HCT116 (cell line): ENCODE measurements around the gene SMCO4. TPM values are rescaled to one million over a fixed set of nuclear protein-coding genes. Genes with fewer than 3 reads are reported as not detected.

Experiments
- ATAC-seq: fragments of 200-7000 bp; cut with Tn5 transposase; 2 replicates; pipeline ENCODE4 v1.9.1; 2020; ENCODE audit warnings: mild to moderate bottlenecking, moderate library complexity
- BruUV-seq: library from RNA; stranded (reverse); fragments of 400-500 nt; replicated peaks from 2 replicates; lab custom pipeline; 2021; lab: Mats Ljungman, UMichigan
- CTCF ChIA-PET: fragments of 300-600 bp; sonication (Branson Sonifier 250); formaldehyde crosslinking; loops from one replicate; lab custom pipeline; 2021; ENCODE audit warnings: antibody characterized with exemption; lab: Charles Lee
- POLR2A ChIA-PET: fragments of 300-600, 350-600 bp; sonication (Branson Sonifier 250); formaldehyde crosslinking; loops from one replicate; lab custom pipeline; 2021; ENCODE audit warnings: antibody characterized with exemption; lab: Charles Lee
- RAD21 ChIA-PET, 2 experiments: fragments of 300-600 bp; sonication (Branson Sonifier 250); formaldehyde crosslinking; loops; one replicate each; lab custom pipeline; 2023; ENCODE audit warnings: low total read pairs in 2 of 2; ENCODE audit not compliant: uncharacterized antibody in 2 of 2, unreplicated experiment in 2 of 2, low non-redundant PET in 1 of 2; lab: Charles Lee
- DNase-seq: peaks from one replicate; pipeline ENCODE4 v3.0.0-alpha.2; 2010; ENCODE audit warnings: low read depth, low spot score
- H2AFZ ChIP-seq: fragments of 200-600 bp; shearing (Covaris generic), sonication (generic); 2 replicates; pipeline ENCODE4 v1.6.1; 2017; ENCODE audit warnings: low read depth, mixed run types, mixed read lengths, antibody characterized with exemption, low read length; ENCODE audit not compliant: poor library complexity, severe bottlenecking
- H3K27ac ChIP-seq: 2 replicates; pipeline ENCODE4 v1.5.1; 2012; ENCODE audit warnings: low read depth, low read length
- H3K27me3 ChIP-seq: fragments of 200-600 bp; sonication (generic); 2 replicates; pipeline ENCODE4 v1.6.1; 2016; ENCODE audit warnings: mixed run types, low read length, mixed read lengths; ENCODE audit not compliant: insufficient read depth
- H3K36me3 ChIP-seq, 2 experiments: fragments of 200-500 bp in 1 of 2; fragments of 200-600 bp in 1 of 2; sonication (Bioruptor generic) in 1 of 2; sonication (generic) in 1 of 2; 2 replicates each; pipeline versions ENCODE4 v1.5.1 to v1.6.1; 2014 to 2016; ENCODE audit warnings: low read length in 2 of 2, inconsistent platforms in 1 of 2, mixed read lengths in 1 of 2, mixed run types in 1 of 2; ENCODE audit not compliant: insufficient read depth in 2 of 2, control insufficient read depth in 1 of 2
- H3K4me1 ChIP-seq, 2 experiments: fragments of 200-600 bp in 1 of 2; sonication (generic) in 1 of 2; 2 replicates each; pipeline versions ENCODE4 v1.5.1 to v1.6.1; 2012 to 2017; ENCODE audit warnings: low read length in 2 of 2, inconsistent platforms in 1 of 2, mild to moderate bottlenecking in 1 of 2, mixed read lengths in 1 of 2, mixed run types in 1 of 2, moderate library complexity in 1 of 2; ENCODE audit not compliant: insufficient read depth in 2 of 2, control insufficient read depth in 1 of 2
- H3K4me2 ChIP-seq: fragments of 200-600 bp; sonication (generic); 2 replicates; pipeline ENCODE4 v1.6.1; 2017; ENCODE audit warnings: mixed run types, low read length, mixed read lengths
- H3K4me3 ChIP-seq, 2 experiments: fragments of 200-600 bp in 1 of 2; sonication (generic) in 1 of 2; replicated peaks in 1 of 2; 2 replicates each; pipeline ENCODE4 v1.5.1; 2011 to 2016; ENCODE audit warnings: low read length in 2 of 2, control low read depth in 1 of 2, low read depth in 1 of 2, mild to moderate bottlenecking in 1 of 2, mixed read lengths in 1 of 2, mixed run types in 1 of 2
- H3K79me2 ChIP-seq: fragments of 200-600 bp; sonication (generic); 2 replicates; pipeline ENCODE4 v1.6.1; 2017; ENCODE audit warnings: mild to moderate bottlenecking, mixed run types, low read length, moderate library complexity, mixed read lengths; ENCODE audit not compliant: insufficient read depth
- H3K9ac ChIP-seq: fragments of 200-600 bp; sonication (generic); 2 replicates; pipeline ENCODE4 v1.6.1; 2016; ENCODE audit warnings: low read length, mixed read lengths
- H3K9me2 ChIP-seq: fragments of 200-600 bp; sonication (generic), shearing (Covaris generic); 2 replicates; pipeline ENCODE4 v1.6.1; 2017; ENCODE audit warnings: mixed run types, mild to moderate bottlenecking, moderate library complexity; ENCODE audit not compliant: insufficient read depth
- H3K9me3 ChIP-seq, 2 experiments: fragments of 200-500 bp in 1 of 2; fragments of 200-600 bp in 1 of 2; sonication (Bioruptor generic) in 1 of 2; sonication (generic) in 1 of 2; 2 replicates each; pipeline ENCODE4 v1.6.1; 2014 to 2017; ENCODE audit warnings: low read length in 2 of 2, mixed read lengths in 2 of 2, inconsistent platforms in 1 of 2, low read depth in 1 of 2, mild to moderate bottlenecking in 1 of 2, mixed run types in 1 of 2, moderate library complexity in 1 of 2; ENCODE audit not compliant: control insufficient read depth in 1 of 2, insufficient read depth in 1 of 2
- H4K20me1 ChIP-seq: fragments of 200-600 bp; sonication (generic), shearing (Covaris generic); 2 replicates; pipeline ENCODE4 v1.6.1; 2017; ENCODE audit warnings: mixed run types, mild to moderate bottlenecking, moderate library complexity; ENCODE audit not compliant: insufficient read depth
- CBX3 ChIP-seq: IDR thresholded peaks from 2 replicates; pipeline ENCODE4 v1.6.1; 2012; ENCODE audit warnings: low read depth
- CEBPB ChIP-seq: IDR thresholded peaks from 2 replicates; pipeline ENCODE4 v1.6.1; 2012; ENCODE audit warnings: low read depth
- EGR1 ChIP-seq: IDR thresholded peaks from 2 replicates; pipeline ENCODE4 v1.6.1; 2012; ENCODE audit warnings: low read depth
- ELF1 ChIP-seq: IDR thresholded peaks from 2 replicates; pipeline ENCODE4 v1.6.1; 2012; ENCODE audit warnings: low read depth, borderline replicate concordance
- EZH2 ChIP-seq: fragments of 200-600 bp; sonication (generic); IDR thresholded peaks from 2 replicates; pipeline ENCODE4 v1.6.1; 2017; ENCODE audit warnings: antibody characterized with exemption, mixed run types
- EZH2phosphoT487 ChIP-seq: fragments of 200-600 bp; IDR thresholded peaks from 2 replicates; pipeline ENCODE4 v1.6.1; 2018; ENCODE audit warnings: antibody characterized with exemption, borderline replicate concordance
- FOSL1 ChIP-seq: IDR thresholded peaks from 2 replicates; pipeline ENCODE4 v1.6.1; 2012; ENCODE audit warnings: low read depth
- POLR2A ChIP-seq: IDR thresholded peaks from 2 replicates; pipeline ENCODE4 v1.7.0; 2011; ENCODE audit warnings: borderline replicate concordance; ENCODE audit not compliant: insufficient read depth, insufficient read length; ENCODE audit errors: extremely low read depth
- SP1 ChIP-seq: IDR thresholded peaks from 2 replicates; pipeline ENCODE4 v1.6.1; 2012; ENCODE audit warnings: low read depth
- TCF7L2 ChIP-seq: IDR thresholded peaks from 2 replicates; pipeline ENCODE4 v1.7.0; 2011; ENCODE audit warnings: borderline replicate concordance, inconsistent platforms; ENCODE audit not compliant: insufficient read depth, insufficient read length; ENCODE audit errors: extremely low read depth
- YY1 ChIP-seq: IDR thresholded peaks from 2 replicates; pipeline ENCODE4 v1.6.1; 2011; ENCODE audit warnings: low read length, low read depth, moderate library complexity, mild to moderate bottlenecking; ENCODE audit not compliant: insufficient replicate concordance; ENCODE audit errors: extremely low read depth
- ZNF274 ChIP-seq: fragments of 200-500 bp; sonication (Bioruptor generic); IDR thresholded peaks from 2 replicates; pipeline ENCODE4 v1.6.1; 2014; ENCODE audit warnings: mild to moderate bottlenecking, low read depth, low read length, inconsistent platforms
- intact Hi-C: fragments of 100-400 bp; cut with micrococcal nuclease; formaldehyde crosslinking; loops from 2 replicates; pipeline ENCODE4 v1.10.0; 2022
- total RNA-seq: library from RNA; stranded (reverse); gene quantifications from one replicate; pipeline ENCODE4 v1.2.1, GENCODE V29; 2021; ENCODE audit not compliant: unreplicated experiment
- TF ChIP-seq, protein P1 (sequence below): IDR thresholded peaks from 2 replicates; pipeline ENCODE4 v1.6.1; 2011; ENCODE audit warnings: mild to moderate bottlenecking, low read length, moderate library complexity; ENCODE audit not compliant: insufficient replicate concordance; ENCODE audit errors: extremely low read depth
- TF ChIP-seq, protein P2 (sequence below), 3 experiments: fragments of 200-600 bp in 1 of 3; sonication (generic) in 1 of 3; IDR thresholded peaks in 2 of 3; conservative IDR thresholded peaks in 1 of 3; 2 replicates each; pipeline ENCODE4 v1.5.1; 2012 to 2017; ENCODE audit warnings: low read depth in 2 of 3, low read length in 2 of 3, antibody characterized with exemption in 1 of 3, borderline replicate concordance in 1 of 3, control low read depth in 1 of 3, mild to moderate bottlenecking in 1 of 3, mixed read lengths in 1 of 3, mixed run types in 1 of 3, moderate library complexity in 1 of 3; ENCODE audit not compliant: insufficient read depth in 1 of 3

SMCO4 gene
- total RNA-seq, 1 experiment from 2014 or later: 23.1 TPM

DNA sequence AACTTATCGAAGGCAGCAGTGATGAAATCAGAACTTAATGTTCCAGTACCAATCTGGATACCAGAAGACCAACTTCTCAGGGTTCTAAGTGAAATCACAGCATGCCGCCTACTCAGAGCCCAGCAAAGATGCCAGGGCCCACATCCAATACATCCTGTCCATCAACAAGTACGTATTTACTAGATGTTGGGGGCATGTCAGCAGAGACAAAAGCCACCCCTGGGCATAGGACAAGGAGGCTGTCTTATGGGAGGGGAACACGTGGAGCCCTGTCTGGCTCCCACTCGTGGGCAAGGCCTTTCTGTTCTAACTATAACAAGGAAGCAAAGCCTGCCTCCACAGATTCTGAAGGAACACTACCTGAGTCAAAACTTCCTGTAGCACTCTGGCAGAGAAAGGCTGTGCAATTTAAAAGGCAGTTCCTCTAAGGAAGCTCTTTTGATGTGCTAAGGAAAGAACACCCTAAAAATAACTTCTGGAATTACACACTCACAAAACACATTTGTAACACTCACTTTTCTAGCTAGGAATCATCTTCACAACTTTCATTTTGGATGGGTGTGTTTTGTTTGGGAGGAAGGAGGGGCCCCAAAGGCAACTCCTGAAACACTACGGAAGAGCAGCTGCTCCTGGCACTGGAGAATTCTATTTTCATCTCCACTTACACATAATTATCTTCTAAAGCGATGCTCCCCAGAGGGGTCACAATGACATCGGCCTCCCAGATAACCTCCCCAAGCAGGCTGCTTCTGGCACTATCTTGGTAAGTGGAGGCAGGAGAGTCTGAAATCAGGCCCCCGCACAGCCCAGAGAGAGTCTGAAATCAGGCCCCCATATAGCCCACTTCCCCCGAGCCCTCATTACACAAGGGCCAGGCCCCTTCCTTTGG, 14.2 kb downstream of the SMCO4 start:
- ChIA-PET CTCF (no interaction called here), RAD21 (no interaction called here), POLR2A (no interaction called here)
- H3K27me3 ChIP-seq: no peaks in the 10 kb centered on the region
- H3K4me2 ChIP-seq: no peak overlapping the region
- H3K9me2 ChIP-seq: no peaks in the 10 kb centered on the region
- no peak overlapping the region for H3K9ac ChIP-seq
- no peaks in the 10 kb centered on the region for H3K36me3 ChIP-seq
- no peak overlapping the region for H3K27ac ChIP-seq
- DNase-seq (no peak), ATAC-seq (no peak)
- H3K9me3 ChIP-seq: no peaks in the 10 kb centered on the region
- H2AFZ ChIP-seq: no peak overlapping the region
- no peaks in the 10 kb centered on the region for H4K20me1 ChIP-seq
- no TSS peak for BruUV-seq
- peaks cover 0 to 5% of the 10 kb centered on the region in 2 experiments; a peak in 3 of 4 replicates for H3K4me1 ChIP-seq
- no peak for TF ChIP-seq FOSL1
- no peak for TF ChIP-seq EZH2
- no peak for TF ChIP-seq EGR1
- TF ChIP-seq CEBPB: no peak
- TF ChIP-seq, protein P1, sequence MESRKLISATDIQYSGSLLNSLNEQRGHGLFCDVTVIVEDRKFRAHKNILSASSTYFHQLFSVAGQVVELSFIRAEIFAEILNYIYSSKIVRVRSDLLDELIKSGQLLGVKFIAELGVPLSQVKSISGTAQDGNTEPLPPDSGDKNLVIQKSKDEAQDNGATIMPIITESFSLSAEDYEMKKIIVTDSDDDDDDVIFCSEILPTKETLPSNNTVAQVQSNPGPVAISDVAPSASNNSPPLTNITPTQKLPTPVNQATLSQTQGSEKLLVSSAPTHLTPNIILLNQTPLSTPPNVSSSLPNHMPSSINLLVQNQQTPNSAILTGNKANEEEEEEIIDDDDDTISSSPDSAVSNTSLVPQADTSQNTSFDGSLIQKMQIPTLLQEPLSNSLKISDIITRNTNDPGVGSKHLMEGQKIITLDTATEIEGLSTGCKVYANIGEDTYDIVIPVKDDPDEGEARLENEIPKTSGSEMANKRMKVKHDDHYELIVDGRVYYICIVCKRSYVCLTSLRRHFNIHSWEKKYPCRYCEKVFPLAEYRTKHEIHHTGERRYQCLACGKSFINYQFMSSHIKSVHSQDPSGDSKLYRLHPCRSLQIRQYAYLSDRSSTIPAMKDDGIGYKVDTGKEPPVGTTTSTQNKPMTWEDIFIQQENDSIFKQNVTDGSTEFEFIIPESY: no peak
- TF ChIP-seq TCF7L2: no peak
- no peak for TF ChIP-seq ELF1
- TF ChIP-seq, protein P2, sequence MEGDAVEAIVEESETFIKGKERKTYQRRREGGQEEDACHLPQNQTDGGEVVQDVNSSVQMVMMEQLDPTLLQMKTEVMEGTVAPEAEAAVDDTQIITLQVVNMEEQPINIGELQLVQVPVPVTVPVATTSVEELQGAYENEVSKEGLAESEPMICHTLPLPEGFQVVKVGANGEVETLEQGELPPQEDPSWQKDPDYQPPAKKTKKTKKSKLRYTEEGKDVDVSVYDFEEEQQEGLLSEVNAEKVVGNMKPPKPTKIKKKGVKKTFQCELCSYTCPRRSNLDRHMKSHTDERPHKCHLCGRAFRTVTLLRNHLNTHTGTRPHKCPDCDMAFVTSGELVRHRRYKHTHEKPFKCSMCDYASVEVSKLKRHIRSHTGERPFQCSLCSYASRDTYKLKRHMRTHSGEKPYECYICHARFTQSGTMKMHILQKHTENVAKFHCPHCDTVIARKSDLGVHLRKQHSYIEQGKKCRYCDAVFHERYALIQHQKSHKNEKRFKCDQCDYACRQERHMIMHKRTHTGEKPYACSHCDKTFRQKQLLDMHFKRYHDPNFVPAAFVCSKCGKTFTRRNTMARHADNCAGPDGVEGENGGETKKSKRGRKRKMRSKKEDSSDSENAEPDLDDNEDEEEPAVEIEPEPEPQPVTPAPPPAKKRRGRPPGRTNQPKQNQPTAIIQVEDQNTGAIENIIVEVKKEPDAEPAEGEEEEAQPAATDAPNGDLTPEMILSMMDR (IDR thresholded peaks at IDR 0.05 in 2 of 3, conservative IDR thresholded peaks at IDR 0.05 in 1 of 3; ENCODE audit: borderline replicate concordance in 1 of 3, insufficient read depth in 1 of 3, low read depth in 2 of 3, low read length in 2 of 3): no peak
- TF ChIP-seq POLR2A: no peak
- TF ChIP-seq YY1: no peak
- TF ChIP-seq CBX3: no peak
- no peak for TF ChIP-seq ZNF274
- TF ChIP-seq SP1: no peak
- no peak for TF ChIP-seq EZH2phosphoT487
- intact Hi-C loops: no loop called here
- no peaks in the 10 kb centered on the region for H3K79me2 ChIP-seq
- no peak overlapping the region for H3K4me3 ChIP-seq
